Epidermal melanocyte (primary cell): Measurements from ENCODE around the gene ZMAT1.
"Not testable (repeated sequence)": the region's sequence is repeated elsewhere in the genome, so short reads cannot be mapped to it uniquely, and the experiment has no call there.

Source experiments
- DNase-seq: peaks from one replicate; pipeline ENCODE4 v3.0.0; 2011; ENCODE audit warnings: low spot score; ENCODE audit not compliant: insufficient read length

The ZMAT1 gene

GRCh38 chrX:101931488-101932248 lies at the start of gene ZMAT1:
TSS of gene ZMAT1 (minus strand) at chrX:101932027. CDS start at chrX:101932008, 19 bp downstream.
- peak; percentile 50 for DNase-seq

- no peak for DNase-seq
These were observed 45.3 kb upstream of the ZMAT1 start for GRCh38 chrX:101977106-101977505.

GRCh38 chrX:101973066-101973465 lies 41.2 kb upstream of the ZMAT1 start:
- no peak for DNase-seq

- DNase-seq = not testable (repeated sequence)
These were observed 33.2 kb upstream of the ZMAT1 start for GRCh38 chrX:101964923-101965539.

GRCh38 chrX:101958139-101958538 lies 26.3 kb upstream of the ZMAT1 start:
- DNase-seq = no peak

GRCh38 chrX:101957174-101957573 lies 25.3 kb upstream of the ZMAT1 start:
- no peak for DNase-seq

- no peak for DNase-seq
These were observed 24.7 kb upstream of the ZMAT1 start for GRCh38 chrX:101956556-101956955.

- no peak for DNase-seq
These were observed 18.8 kb upstream of the ZMAT1 start for GRCh38 chrX:101950581-101950980.

GRCh38 chrX:101932249-101932570 lies 383 bp upstream of the ZMAT1 start:
- no peak for DNase-seq

GRCh38 chrX:101931136-101931487 lies 715 bp downstream of the ZMAT1 start:
- no peak for DNase-seq

GRCh38 chrX:101925733-101926132 lies 6.1 kb downstream of the ZMAT1 start:
- DNase-seq = no peak

GRCh38 chrX:101918751-101919150 lies 13.1 kb downstream of the ZMAT1 start:
- DNase-seq = no peak

GRCh38 chrX:101906136-101906796 lies 25.6 kb downstream of the ZMAT1 start:
- DNase-seq = no peak

GRCh38 chrX:101904996-101905395 lies 26.8 kb downstream of the ZMAT1 start:
- DNase-seq = no peak
